ENCODE results near the gene GRIA2.
"Not testable (repeated sequence)": the region's sequence is repeated elsewhere in the genome, so short reads cannot be mapped to it uniquely, and the experiment has no call there.

Gene GRIA2

DNA sequence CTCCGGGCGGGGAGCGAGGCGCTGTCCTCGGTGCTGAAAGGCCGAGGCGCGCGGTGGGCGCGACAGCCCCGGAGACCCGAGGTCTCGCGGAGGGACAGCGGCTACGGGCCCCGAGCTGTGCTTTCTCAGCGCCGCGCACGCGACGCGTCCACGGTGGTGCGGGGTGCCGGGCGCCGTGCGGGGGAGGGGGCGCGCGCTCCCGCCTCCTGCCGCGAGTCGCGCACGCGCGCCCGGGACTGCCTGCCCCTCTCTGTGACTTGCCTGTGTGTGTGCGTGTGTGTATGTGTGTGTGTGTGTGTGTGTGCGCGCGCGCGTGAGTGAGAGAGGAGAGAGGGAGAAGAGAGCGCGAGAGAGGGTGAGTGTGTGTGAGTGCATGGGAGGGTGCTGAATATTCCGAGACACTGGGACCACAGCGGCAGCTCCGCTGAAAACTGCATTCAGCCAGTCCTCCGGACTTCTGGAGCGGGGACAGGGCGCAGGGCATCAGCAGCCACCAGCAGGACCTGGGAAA is at the start of gene GRIA2:
GRIA2 (plus strand) TSS at position 358 of the 511 bp plus-strand sequence. CDS start 315 bp downstream, outside the sequence.
- no peaks in the 10 kb centered on the region for H3K36me3 ChIP-seq (ENCODE audit: control insufficient read depth, insufficient read depth, low read length)
- no peak within 1 kb of the TSS for H3K27ac ChIP-seq (ENCODE audit: low read length)
- H3K9me3 ChIP-seq (ENCODE audit: control insufficient read depth, insufficient read depth, low read length) = no peaks in the 10 kb centered on the region
- H3K4me1 ChIP-seq (ENCODE audit: control insufficient read depth, insufficient read depth, low read length) = no peaks in the 10 kb centered on the region
- no CpG with 5 or more reads among the region's 57 CpGs for WGBS (ENCODE audit: insufficient coverage, insufficient read length)
- DNase-seq (ENCODE audit: low read depth, low spot score) = no peak
- H3K27me3 ChIP-seq (ENCODE audit: control insufficient read depth, insufficient read depth, low read length) = peaks cover 30% of the 10 kb centered on the region
- peak within 1 kb of the TSS; percentile 89; the same call in 1 of the 2 replicates for H3K4me3 ChIP-seq (ENCODE audit: low read length)

DNA sequence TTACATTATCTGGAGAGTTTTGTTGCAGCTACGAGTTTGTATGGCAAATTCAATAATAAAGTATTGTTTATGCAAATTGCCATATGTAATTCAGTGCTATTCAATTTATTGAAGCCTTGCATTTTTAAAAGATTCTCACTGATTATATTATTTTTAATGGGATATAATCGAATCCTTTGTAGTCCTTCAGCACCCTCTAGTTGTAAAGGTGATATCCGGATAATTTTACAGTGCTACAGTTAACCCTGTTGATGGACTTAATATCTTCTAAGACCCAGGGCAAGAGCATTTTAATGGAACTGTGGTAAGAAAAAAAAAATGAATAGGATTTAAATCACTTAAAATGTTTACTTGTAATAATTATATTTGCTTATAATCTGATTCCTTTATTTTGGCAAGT is 48.5 kb upstream of the GRIA2 start:
- H3K27ac ChIP-seq (ENCODE audit: low read length) = no peak overlapping the region
- no peaks in the 10 kb centered on the region for H3K4me1 ChIP-seq (ENCODE audit: control insufficient read depth, insufficient read depth, low read length)
- no CpG with 5 or more reads among the region's 3 CpGs for WGBS (ENCODE audit: insufficient coverage, insufficient read length)
- H3K4me3 ChIP-seq (ENCODE audit: low read length) = no peak overlapping the region
- no peaks in the 10 kb centered on the region for H3K27me3 ChIP-seq (ENCODE audit: control insufficient read depth, insufficient read depth, low read length)
- no peaks in the 10 kb centered on the region for H3K36me3 ChIP-seq (ENCODE audit: control insufficient read depth, insufficient read depth, low read length)
- no peak for DNase-seq (ENCODE audit: low read depth, low spot score)
- no peaks in the 10 kb centered on the region for H3K9me3 ChIP-seq (ENCODE audit: control insufficient read depth, insufficient read depth, low read length)

DNA sequence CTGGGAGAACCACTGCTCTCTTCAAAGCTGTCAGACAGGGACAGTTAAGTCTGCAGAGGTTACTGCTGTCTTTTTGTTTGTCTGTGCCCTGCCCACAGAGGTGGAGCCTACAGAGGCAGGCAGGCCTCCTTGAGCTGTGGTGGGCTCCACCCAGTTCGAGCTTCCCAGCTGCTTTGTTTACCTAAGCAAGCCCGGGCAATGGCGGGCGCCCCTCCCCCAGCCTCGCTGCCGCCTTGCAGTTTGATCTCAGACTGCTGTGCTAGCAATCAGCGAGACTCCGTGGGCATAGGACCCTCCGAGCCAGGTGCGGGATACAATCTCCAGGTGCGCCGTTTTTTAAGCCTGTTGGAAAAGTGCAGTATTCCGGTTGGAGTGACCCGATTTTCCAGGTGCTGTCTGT is 40.3 kb upstream of the GRIA2 start:
- not testable (repeated sequence) for H3K4me1 ChIP-seq (ENCODE audit: control insufficient read depth, insufficient read depth, low read length); H3K27me3 ChIP-seq (ENCODE audit: control insufficient read depth, insufficient read depth, low read length); H3K4me3 ChIP-seq (ENCODE audit: low read length); H3K36me3 ChIP-seq (ENCODE audit: control insufficient read depth, insufficient read depth, low read length); H3K27ac ChIP-seq (ENCODE audit: low read length); DNase-seq (ENCODE audit: low read depth, low spot score); H3K9me3 ChIP-seq (ENCODE audit: control insufficient read depth, insufficient read depth, low read length)
- no CpG with 5 or more reads among the region's 14 CpGs for WGBS (ENCODE audit: insufficient coverage, insufficient read length)

DNA sequence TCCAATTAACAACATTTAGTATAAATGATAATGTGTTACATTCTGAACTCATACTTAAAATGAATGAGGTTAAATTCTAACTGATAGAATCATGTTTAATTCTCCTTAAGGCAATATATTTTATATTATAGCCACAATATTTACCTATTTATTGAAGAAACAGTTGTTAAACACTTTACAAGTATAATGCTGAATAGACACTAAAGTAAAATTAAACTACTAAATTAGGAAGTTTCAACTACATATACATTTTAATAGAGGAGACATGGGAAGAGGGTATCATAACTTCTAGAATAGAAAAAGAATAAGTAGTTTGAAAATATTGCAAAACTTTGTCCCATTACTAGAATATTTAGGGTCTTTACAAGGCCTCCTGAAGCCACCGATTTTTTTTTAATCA is 36.2 kb upstream of the GRIA2 start:
- Histone ChIP-seq H3K4me1 (ENCODE audit: control insufficient read depth, insufficient read depth, low read length) (no peaks in the 10 kb centered on the region), H3K36me3 (ENCODE audit: control insufficient read depth, insufficient read depth, low read length) (no peaks in the 10 kb centered on the region), H3K4me3 (ENCODE audit: low read length) (no peak overlapping the region), H3K9me3 (ENCODE audit: control insufficient read depth, insufficient read depth, low read length) (no peaks in the 10 kb centered on the region), H3K27ac (ENCODE audit: low read length) (no peak overlapping the region), H3K27me3 (ENCODE audit: control insufficient read depth, insufficient read depth, low read length) (no peaks in the 10 kb centered on the region)
- WGBS (ENCODE audit: insufficient coverage, insufficient read length) = no CpG with 5 or more reads among the region's 1 CpG
- DNase-seq (ENCODE audit: low read depth, low spot score) = no peak

DNA sequence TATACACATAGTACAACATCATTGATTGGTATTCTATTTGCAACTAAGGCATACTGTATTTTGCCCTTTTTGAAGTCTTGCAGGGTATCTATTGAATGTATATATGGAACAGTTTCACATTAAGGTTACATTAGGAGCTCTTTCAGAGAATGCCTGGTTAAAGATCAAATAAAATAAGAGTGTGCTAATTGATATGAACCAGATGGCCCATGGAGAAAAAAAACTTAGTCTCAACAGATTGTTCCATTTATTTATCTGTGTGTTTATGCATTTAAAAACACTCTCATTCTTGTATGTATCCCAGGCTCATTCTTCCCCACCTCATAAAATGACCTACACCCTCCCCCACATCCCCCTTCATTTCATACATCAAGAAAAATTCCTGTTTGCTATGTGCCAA is 35.2 kb upstream of the GRIA2 start:
- Histone ChIP-seq H3K4me3 (ENCODE audit: low read length) (no peak overlapping the region), H3K27me3 (ENCODE audit: control insufficient read depth, insufficient read depth, low read length) (no peaks in the 10 kb centered on the region), H3K4me1 (ENCODE audit: control insufficient read depth, insufficient read depth, low read length) (no peaks in the 10 kb centered on the region), H3K27ac (ENCODE audit: low read length) (no peak overlapping the region), H3K9me3 (ENCODE audit: control insufficient read depth, insufficient read depth, low read length) (no peaks in the 10 kb centered on the region), H3K36me3 (ENCODE audit: control insufficient read depth, insufficient read depth, low read length) (no peaks in the 10 kb centered on the region)
- DNase-seq (ENCODE audit: low read depth, low spot score) = no peak

DNA sequence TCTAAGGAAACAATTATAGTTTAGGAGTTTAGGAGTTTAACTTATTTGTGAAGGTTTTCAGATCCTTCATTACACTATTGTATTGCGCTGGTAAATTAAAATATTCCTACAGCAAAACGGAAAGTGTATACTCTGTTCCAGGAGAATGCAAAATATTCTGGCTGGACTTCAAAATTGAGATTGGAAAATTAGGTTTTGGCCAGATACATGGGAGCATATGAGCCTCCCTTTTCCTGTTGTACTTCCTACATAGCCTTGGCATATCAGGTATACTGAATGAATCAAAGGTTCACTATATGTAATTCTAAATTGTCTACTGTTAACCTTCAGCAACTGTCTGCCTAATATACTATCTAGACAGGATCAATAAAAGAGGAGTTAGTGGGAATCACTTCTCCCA is 25.2 kb upstream of the GRIA2 start:
- DNase-seq (ENCODE audit: low read depth, low spot score) = no peak
- no peaks in the 10 kb centered on the region for H3K27me3 ChIP-seq (ENCODE audit: control insufficient read depth, insufficient read depth, low read length)
- WGBS (ENCODE audit: insufficient coverage, insufficient read length) = no CpG with 5 or more reads among the region's 2 CpGs

DNA sequence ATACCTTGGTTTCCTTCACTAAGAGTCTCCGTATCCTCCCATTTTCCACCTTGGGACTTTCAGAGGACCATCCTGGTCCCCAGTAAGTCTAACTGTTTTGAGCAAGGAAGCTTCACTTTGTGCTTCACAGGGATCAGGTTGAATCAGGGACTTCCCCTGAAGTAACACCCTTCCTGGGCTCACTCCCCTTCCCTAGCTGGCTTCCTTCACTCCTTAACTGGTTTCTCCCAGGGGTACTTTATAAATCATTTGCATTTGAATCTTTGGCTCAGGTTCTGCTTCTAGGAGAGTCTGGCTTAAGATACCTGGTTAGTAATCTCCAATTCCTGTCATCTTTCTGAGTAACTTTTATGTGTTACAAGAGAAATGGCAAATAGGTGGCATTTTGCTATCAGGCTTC is 24.5 kb upstream of the GRIA2 start:
- H3K4me1 ChIP-seq (ENCODE audit: control insufficient read depth, insufficient read depth, low read length) = peaks cover 2% of the 10 kb centered on the region; the same call in 1 of the 2 replicates
- no peaks in the 10 kb centered on the region for H3K36me3 ChIP-seq (ENCODE audit: control insufficient read depth, insufficient read depth, low read length)
- H3K27me3 ChIP-seq (ENCODE audit: control insufficient read depth, insufficient read depth, low read length) = no peaks in the 10 kb centered on the region
- no peak overlapping the region for H3K27ac ChIP-seq (ENCODE audit: low read length)
- H3K4me3 ChIP-seq (ENCODE audit: low read length) = no peak overlapping the region
- WGBS (ENCODE audit: insufficient coverage, insufficient read length) = no CpG with 5 or more reads among the region's 1 CpG
- DNase-seq (ENCODE audit: low read depth, low spot score) = no peak
- H3K9me3 ChIP-seq (ENCODE audit: control insufficient read depth, insufficient read depth, low read length) = no peaks in the 10 kb centered on the region

More for the DNA sequence above, 25.2 kb upstream of the GRIA2 start:
- H3K27ac ChIP-seq (ENCODE audit: low read length) = no peak overlapping the region
- H3K9me3 ChIP-seq (ENCODE audit: control insufficient read depth, insufficient read depth, low read length) = no peaks in the 10 kb centered on the region
- H3K4me1 ChIP-seq (ENCODE audit: control insufficient read depth, insufficient read depth, low read length) = peaks cover 2% of the 10 kb centered on the region; the same call in 1 of the 2 replicates
- H3K4me3 ChIP-seq (ENCODE audit: low read length) = no peak overlapping the region
- no peaks in the 10 kb centered on the region for H3K36me3 ChIP-seq (ENCODE audit: control insufficient read depth, insufficient read depth, low read length)

DNA sequence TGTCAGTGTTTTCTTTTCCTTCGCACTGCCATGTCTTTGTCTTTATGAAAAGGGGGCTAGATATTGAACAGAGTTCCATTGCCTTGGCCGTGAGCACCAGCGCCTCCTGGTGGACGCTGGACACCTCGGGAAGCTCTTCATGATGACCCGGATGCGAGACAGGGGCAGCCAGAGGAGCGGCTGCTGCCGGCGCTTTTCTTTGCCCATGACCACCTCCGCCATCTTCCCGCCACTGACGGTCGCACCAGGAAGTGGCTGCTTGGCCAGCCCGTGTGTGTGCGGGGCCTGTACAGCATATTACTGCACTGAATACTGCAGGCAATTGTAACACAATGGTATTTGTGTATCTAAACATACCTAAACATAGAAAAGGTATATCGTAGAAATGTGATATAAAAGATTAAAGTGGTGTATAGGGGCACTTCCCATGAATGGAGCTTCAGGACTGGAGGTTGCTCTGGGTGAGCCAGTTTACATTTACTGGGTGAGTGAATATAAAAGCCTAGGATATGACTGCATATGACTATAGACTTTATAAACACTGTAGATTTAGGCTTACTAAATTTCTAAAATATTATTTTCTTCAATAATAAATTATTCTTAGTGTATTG is 15.8 kb upstream of the GRIA2 start:
- no peak for DNase-seq (ENCODE audit: low read depth, low spot score)
- H3K4me3 ChIP-seq (ENCODE audit: low read length) = no peak overlapping the region
- WGBS (ENCODE audit: insufficient coverage, insufficient read length) = no CpG with 5 or more reads among the region's 17 CpGs
- H3K27ac ChIP-seq (ENCODE audit: low read length) = no peak overlapping the region
- H3K27me3 ChIP-seq (ENCODE audit: control insufficient read depth, insufficient read depth, low read length) = no peaks in the 10 kb centered on the region
- no peaks in the 10 kb centered on the region for H3K4me1 ChIP-seq (ENCODE audit: control insufficient read depth, insufficient read depth, low read length)
- H3K9me3 ChIP-seq (ENCODE audit: control insufficient read depth, insufficient read depth, low read length) = no peaks in the 10 kb centered on the region
- H3K36me3 ChIP-seq (ENCODE audit: control insufficient read depth, insufficient read depth, low read length) = no peaks in the 10 kb centered on the region

DNA sequence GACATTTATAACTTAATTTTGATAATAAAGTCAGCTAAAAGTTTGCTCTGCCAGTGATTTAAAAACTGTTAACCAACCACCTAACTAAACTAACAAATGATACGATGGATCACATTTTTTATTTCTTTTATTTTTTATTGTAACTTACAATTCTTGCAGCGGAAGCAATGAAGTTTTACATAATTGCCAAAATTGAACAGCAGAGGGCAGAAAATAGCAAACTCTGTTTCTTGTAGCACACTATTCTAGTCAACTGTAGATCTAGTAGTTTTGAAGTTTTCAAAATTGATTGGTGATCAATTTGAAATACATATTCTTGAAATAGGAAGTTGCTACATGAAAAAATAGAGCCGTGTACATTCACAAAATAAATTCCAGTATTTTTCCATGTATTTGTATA is 2.8 kb upstream of the GRIA2 start:
- peaks cover 26% of the 10 kb centered on the region for H3K27me3 ChIP-seq (ENCODE audit: control insufficient read depth, insufficient read depth, low read length)
- no peaks in the 10 kb centered on the region for H3K4me1 ChIP-seq (ENCODE audit: control insufficient read depth, insufficient read depth, low read length)
- DNase-seq (ENCODE audit: low read depth, low spot score) = no peak
- WGBS (ENCODE audit: insufficient coverage, insufficient read length) = no CpG with 5 or more reads among the region's 3 CpGs
- no peaks in the 10 kb centered on the region for H3K9me3 ChIP-seq (ENCODE audit: control insufficient read depth, insufficient read depth, low read length)
- no peak overlapping the region for H3K27ac ChIP-seq (ENCODE audit: low read length)
- H3K36me3 ChIP-seq (ENCODE audit: control insufficient read depth, insufficient read depth, low read length) = no peaks in the 10 kb centered on the region
- no peak overlapping the region for H3K4me3 ChIP-seq (ENCODE audit: low read length)

DNA sequence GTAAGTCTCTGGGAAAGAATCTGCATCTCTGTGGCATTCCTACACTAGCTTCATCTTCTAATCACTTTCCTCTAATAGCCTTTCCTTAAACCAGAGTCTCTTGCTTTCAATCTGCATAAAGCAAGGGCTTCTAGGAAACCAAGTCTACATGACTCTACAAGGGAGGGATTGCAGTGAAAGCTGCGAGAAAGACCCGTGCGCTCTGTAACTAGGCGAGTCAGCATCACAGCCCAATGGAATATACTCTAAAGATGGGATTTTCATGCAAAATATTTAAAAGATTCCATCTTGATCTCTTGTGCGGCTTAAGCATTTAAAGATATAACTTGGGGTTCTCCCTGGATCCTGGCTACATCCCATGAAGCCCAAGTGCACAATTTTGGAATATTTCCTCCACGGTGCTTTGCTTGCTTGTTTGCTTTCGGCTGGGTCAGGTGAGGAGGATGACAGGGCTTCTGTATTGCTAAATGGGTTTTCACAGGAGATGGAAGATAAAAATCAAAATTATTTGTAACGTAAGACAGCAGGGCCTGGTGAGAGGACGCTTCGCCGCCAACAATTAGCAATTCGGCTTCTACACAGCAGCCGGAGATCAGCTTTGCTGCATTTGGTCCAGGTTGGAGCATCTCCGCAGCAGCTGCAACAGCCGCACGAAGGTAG is 687 bp upstream of the GRIA2 start:
- Histone ChIP-seq H3K27me3 (ENCODE audit: control insufficient read depth, insufficient read depth, low read length) (peaks cover 30% of the 10 kb centered on the region), H3K36me3 (ENCODE audit: control insufficient read depth, insufficient read depth, low read length) (no peaks in the 10 kb centered on the region), H3K27ac (ENCODE audit: low read length) (no peak overlapping the region), H3K4me1 (ENCODE audit: control insufficient read depth, insufficient read depth, low read length) (no peaks in the 10 kb centered on the region), H3K4me3 (ENCODE audit: low read length) (no peak overlapping the region), H3K9me3 (ENCODE audit: control insufficient read depth, insufficient read depth, low read length) (no peaks in the 10 kb centered on the region)
- WGBS (ENCODE audit: insufficient coverage, insufficient read length) = no CpG with 5 or more reads among the region's 16 CpGs
- peak; percentile 48 for DNase-seq (ENCODE audit: low read depth, low spot score)
